ENCODE measurements around the gene OR2T12. TPM values are rescaled to one million over a fixed set of nuclear protein-coding genes. Genes with fewer than 3 reads are reported as not detected.
"Not testable (repeated sequence)": the region's sequence is repeated elsewhere in the genome, so short reads cannot be mapped to it uniquely, and the experiment has no call there.

Gene OR2T12
- not detected for total RNA-seq

- TF ChIP-seq CTCF (IDR thresholded peaks at IDR 0.05) = no peak
- H3K9me3 ChIP-seq = no peaks in the 10 kb centered on the region
- intact Hi-C loops (cut with DNase I) = no loop called here
- H3K36me3 ChIP-seq = no peaks in the 10 kb centered on the region
- H3K9ac ChIP-seq (ENCODE audit: low read depth in 2 of 2, low read length in 2 of 2) = no peak within 1 kb of the TSS
- no peak within 1 kb of the TSS for H3K4me3 ChIP-seq
- no peaks in the 10 kb centered on the region for H3K27me3 ChIP-seq
- DNase-seq = no peak
- no peak within 1 kb of the TSS for H3K27ac ChIP-seq
- no peaks in the 10 kb centered on the region for H3K4me1 ChIP-seq
These were observed at the start of gene OR2T12 for GRCh38 chr1:248303324-248303723. OR2T12 (minus strand) TSS chr1:248303424; CDS start chr1:248295578, 7,846 bp downstream.

GRCh38 chr1:248348475-248348874, 45.3 kb upstream of the OR2T12 start, which contains the start of gene OR14C36:
OR14C36 (plus strand) TSS chr1:248348775; CDS start chr1:248348775, 0 bp downstream.
- intact Hi-C loops (cut with DNase I) = no loop called here
- H3K4me1 ChIP-seq = no peaks in the 10 kb centered on the region

GRCh38 chr1:248343451-248343850, 40.2 kb upstream of the OR2T12 start:
- Histone ChIP-seq H3K4me3 (no peak overlapping the region), H3K27ac (no peak overlapping the region), H3K4me1 (no peaks in the 10 kb centered on the region), H3K9me3 (no peaks in the 10 kb centered on the region), H3K36me3 (no peaks in the 10 kb centered on the region), H3K9ac (ENCODE audit: low read depth in 2 of 2, low read length in 2 of 2) (no peak overlapping the region), H3K27me3 (no peaks in the 10 kb centered on the region)
- intact Hi-C loops (cut with DNase I) = no loop called here
- no peak for DNase-seq
- TF ChIP-seq CTCF (IDR thresholded peaks at IDR 0.05) = no peak

More at GRCh38 chr1:248348475-248348874, 45.3 kb upstream of the OR2T12 start, which contains the start of gene OR14C36:
- no peak within 1 kb of the TSS for H3K4me3 ChIP-seq
- H3K27me3 ChIP-seq = no peaks in the 10 kb centered on the region
- no peaks in the 10 kb centered on the region for H3K36me3 ChIP-seq
- no peak for TF ChIP-seq CTCF (IDR thresholded peaks at IDR 0.05)
- H3K9ac ChIP-seq (ENCODE audit: low read depth in 2 of 2, low read length in 2 of 2) = no peak within 1 kb of the TSS
- DNase-seq = no peak
- H3K9me3 ChIP-seq = no peaks in the 10 kb centered on the region
- H3K27ac ChIP-seq = no peak within 1 kb of the TSS

DNA sequence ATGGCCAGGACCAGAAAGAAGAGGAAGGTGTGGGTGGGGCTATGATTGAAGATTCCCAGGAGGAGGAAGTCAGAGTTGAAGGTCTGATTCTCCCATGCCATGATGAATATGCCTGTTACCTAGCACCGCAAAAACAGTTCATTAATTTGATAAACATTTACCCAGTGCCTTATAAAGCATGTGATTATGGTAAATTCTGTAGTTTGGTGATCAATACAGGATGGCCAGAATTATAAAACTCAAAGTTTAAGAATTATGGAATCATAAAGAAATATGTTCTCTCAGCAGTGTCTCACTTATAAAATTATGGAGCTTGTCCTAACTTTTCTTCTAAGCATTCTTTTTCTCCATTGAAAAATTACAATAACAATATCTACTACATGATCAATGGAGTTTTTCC, 21.2 kb upstream of the OR2T12 start, which contains the start of gene OR2M7:
Gene OR2M7 (minus strand): TSS at position 101 of the 400 bp plus-strand sequence. CDS start 0 bp downstream, at position 101.
- DNase-seq = no peak
- TF ChIP-seq CTCF (IDR thresholded peaks at IDR 0.05) = no peak
- no peak within 1 kb of the TSS for H3K27ac ChIP-seq
- H3K36me3 ChIP-seq = no peaks in the 10 kb centered on the region
- no peaks in the 10 kb centered on the region for H3K9me3 ChIP-seq
- H3K27me3 ChIP-seq = no peaks in the 10 kb centered on the region
- H3K9ac ChIP-seq (ENCODE audit: low read depth in 2 of 2, low read length in 2 of 2) = no peak within 1 kb of the TSS
- no peaks in the 10 kb centered on the region for H3K4me1 ChIP-seq
- H3K4me3 ChIP-seq = no peak within 1 kb of the TSS
- intact Hi-C loops (cut with DNase I) = no loop called here

DNA sequence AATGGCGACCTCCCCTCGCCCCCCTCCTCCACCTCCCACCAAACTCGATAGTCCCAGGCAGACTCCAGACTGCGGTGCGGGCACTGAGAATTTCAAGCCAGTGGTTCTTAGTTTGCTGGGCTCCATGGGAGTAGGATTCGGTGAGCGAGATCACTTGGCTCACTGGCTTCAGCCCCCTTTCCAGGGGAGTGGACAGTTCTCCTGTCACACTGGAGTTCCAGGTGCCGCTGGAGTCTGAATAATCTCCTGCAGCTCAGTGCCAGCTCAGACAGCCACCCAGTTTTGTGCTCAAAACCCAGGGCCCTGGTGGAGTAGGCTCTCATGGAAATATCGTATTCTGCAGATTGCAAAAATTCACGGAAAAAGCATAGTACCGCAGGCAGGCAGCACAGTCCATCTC, 13.6 kb upstream of the OR2T12 start:
- Histone ChIP-seq H3K27ac (no peak overlapping the region), H3K9me3 (no peaks in the 10 kb centered on the region), H3K27me3 (no peaks in the 10 kb centered on the region), H3K4me1 (no peaks in the 10 kb centered on the region), H3K9ac (ENCODE audit: low read depth in 2 of 2, low read length in 2 of 2) (no peak overlapping the region), H3K36me3 (no peaks in the 10 kb centered on the region), H3K4me3 (no peak overlapping the region)
- DNase-seq = no peak
- intact Hi-C loops (cut with DNase I) = no loop called here
- no peak for TF ChIP-seq CTCF (IDR thresholded peaks at IDR 0.05)

- H3K36me3 ChIP-seq; H3K9ac ChIP-seq (ENCODE audit: low read depth in 2 of 2, low read length in 2 of 2); intact Hi-C loops (cut with DNase I); DNase-seq; H3K4me1 ChIP-seq; H3K27me3 ChIP-seq; H3K4me3 ChIP-seq; H3K9me3 ChIP-seq; H3K27ac ChIP-seq: not testable (repeated sequence)
These were observed 3.5 kb upstream of the OR2T12 start for GRCh38 chr1:248306740-248307139.

Measured in colonic mucosa (tissue), 4 donors.